Karpas-422 (cell line): ENCODE results near the gene CADM1. TPM values are rescaled to one million over a fixed set of nuclear protein-coding genes. Genes with fewer than 3 reads are reported as not detected.

Experiments
- DNase-seq: peaks from one replicate; pipeline ENCODE4 v3.0.0-alpha.2; 2015
- H2AFZ ChIP-seq: fragments of 200-600 bp; sonication (generic); 2 replicates; pipeline ENCODE4 v1.6.1; 2014; ENCODE audit warnings: antibody characterized with exemption, low read length, mixed read lengths
- H3K27ac ChIP-seq: fragments of 200-600 bp; sonication (generic); 2 replicates; pipeline ENCODE4 v1.5.1; 2014; ENCODE audit warnings: mild to moderate bottlenecking, low read length, moderate library complexity
- H3K27me3 ChIP-seq: fragments of 200-600 bp; sonication (generic); 2 replicates; pipeline ENCODE4 v1.6.1; 2014; ENCODE audit warnings: low read length, mixed read lengths
- H3K36me3 ChIP-seq: fragments of 200-600 bp; sonication (generic); 2 replicates; pipeline ENCODE4 v1.6.1; 2014; ENCODE audit warnings: low read length, mixed read lengths; ENCODE audit not compliant: insufficient read depth
- H3K4me1 ChIP-seq: fragments of 200-600 bp; sonication (generic); 2 replicates; pipeline ENCODE4 v1.6.1; 2014; ENCODE audit warnings: mild to moderate bottlenecking, low read length, mixed read lengths
- H3K4me2 ChIP-seq: fragments of 200-600 bp; sonication (generic); 2 replicates; pipeline ENCODE4 v1.6.1; 2014; ENCODE audit warnings: low read length, low read depth, mild to moderate bottlenecking; ENCODE audit not compliant: poor library complexity, severe bottlenecking
- H3K4me3 ChIP-seq: fragments of 200-600 bp; sonication (generic); 2 replicates; pipeline ENCODE4 v1.5.1; 2014; ENCODE audit warnings: mild to moderate bottlenecking, antibody characterized with exemption, low read length, mixed read lengths
- H3K79me2 ChIP-seq: fragments of 200-600 bp; sonication (generic); 2 replicates; pipeline ENCODE4 v1.6.1; 2014; ENCODE audit warnings: mild to moderate bottlenecking, low read length, mixed read lengths
- H3K9ac ChIP-seq: fragments of 200-600 bp; sonication (generic); 2 replicates; pipeline ENCODE4 v1.6.0; 2014; ENCODE audit warnings: low read length
- H3K9me2 ChIP-seq: fragments of 200-600 bp; sonication (generic), shearing (Covaris generic); replicated peaks from 2 replicates; pipeline ENCODE4 v1.6.0; 2014; ENCODE audit warnings: mild to moderate bottlenecking, low read length, moderate library complexity; ENCODE audit not compliant: insufficient read depth
- H3K9me3 ChIP-seq: fragments of 300-700, 200-600 bp; sonication (generic); 2 replicates; pipeline ENCODE4 v1.6.1; 2014; ENCODE audit warnings: low read length, mixed read lengths
- H4K20me1 ChIP-seq: fragments of 200-600 bp; sonication (generic); 2 replicates; pipeline ENCODE4 v1.6.1; 2014; ENCODE audit warnings: mild to moderate bottlenecking, antibody characterized with exemption, low read length, low read depth; ENCODE audit not compliant: insufficient read depth
- total RNA-seq: library from RNA; depleted of rRNA; stranded (reverse); fragments of >200 nt; shearing (Covaris generic); gene quantifications from 2 replicates; pipeline ENCODE4 v1.2.3, GENCODE V29; 2014; ENCODE audit warnings: low replicate concordance

The CADM1 gene
- total RNA-seq, 1 experiment from 2014 or later = not detected

GRCh38 chr11:115408036-115408921, 95.9 kb downstream of the CADM1 start:
- Histone ChIP-seq H3K4me1 (no peaks in the 10 kb centered on the region), H3K9ac (no peak overlapping the region), H3K9me2 (no peaks in the 10 kb centered on the region), H2AFZ (no peak overlapping the region), H3K4me2 (no peak overlapping the region), H3K27ac (no peak overlapping the region), H3K36me3 (no peaks in the 10 kb centered on the region), H3K27me3 (no peaks in the 10 kb centered on the region), H3K9me3 (no peaks in the 10 kb centered on the region), H3K79me2 (no peaks in the 10 kb centered on the region), H4K20me1 (no peaks in the 10 kb centered on the region), H3K4me3 (no peak overlapping the region)
- DNase-seq = no peak

- Histone ChIP-seq H4K20me1 (no peaks in the 10 kb centered on the region), H3K9me3 (no peaks in the 10 kb centered on the region), H3K9me2 (no peaks in the 10 kb centered on the region), H3K4me2 (no peak overlapping the region), H3K27ac (no peak overlapping the region), H3K4me3 (no peak overlapping the region), H2AFZ (no peak overlapping the region), H3K36me3 (no peaks in the 10 kb centered on the region), H3K27me3 (no peaks in the 10 kb centered on the region), H3K4me1 (no peaks in the 10 kb centered on the region), H3K9ac (no peak overlapping the region), H3K79me2 (no peaks in the 10 kb centered on the region)
- DNase-seq = no peak
Measured at GRCh38 chr11:115407496-115407895, 96.7 kb downstream of the CADM1 start.

GRCh38 chr11:115406404-115406803, 97.8 kb downstream of the CADM1 start:
- no peak overlapping the region for H3K27ac ChIP-seq
- DNase-seq = no peak
- no peaks in the 10 kb centered on the region for H3K9me3 ChIP-seq
- H3K4me3 ChIP-seq = no peak overlapping the region
- H2AFZ ChIP-seq = no peak overlapping the region
- H3K9me2 ChIP-seq = no peaks in the 10 kb centered on the region
- H3K4me1 ChIP-seq = no peaks in the 10 kb centered on the region
- no peak overlapping the region for H3K4me2 ChIP-seq
- no peaks in the 10 kb centered on the region for H3K27me3 ChIP-seq
- no peaks in the 10 kb centered on the region for H3K79me2 ChIP-seq
- H3K9ac ChIP-seq = no peak overlapping the region
- no peaks in the 10 kb centered on the region for H3K36me3 ChIP-seq
- H4K20me1 ChIP-seq = no peaks in the 10 kb centered on the region

- H2AFZ ChIP-seq = no peak overlapping the region
- H3K27me3 ChIP-seq = no peaks in the 10 kb centered on the region
- no peak overlapping the region for H3K4me2 ChIP-seq
- no peaks in the 10 kb centered on the region for H3K79me2 ChIP-seq
- H3K36me3 ChIP-seq = no peaks in the 10 kb centered on the region
- H3K9ac ChIP-seq = no peak overlapping the region
- no peaks in the 10 kb centered on the region for H3K4me1 ChIP-seq
- no peak for DNase-seq
- no peaks in the 10 kb centered on the region for H3K9me2 ChIP-seq
- no peaks in the 10 kb centered on the region for H3K9me3 ChIP-seq
- no peak overlapping the region for H3K27ac ChIP-seq
- no peaks in the 10 kb centered on the region for H4K20me1 ChIP-seq
- no peak overlapping the region for H3K4me3 ChIP-seq
Measured at GRCh38 chr11:115398333-115399080, 105.7 kb downstream of the CADM1 start.

GRCh38 chr11:115396533-115396932, 107.7 kb downstream of the CADM1 start:
- no peaks in the 10 kb centered on the region for H3K9me2 ChIP-seq
- H4K20me1 ChIP-seq = no peaks in the 10 kb centered on the region
- H3K27ac ChIP-seq = no peak overlapping the region
- no peaks in the 10 kb centered on the region for H3K79me2 ChIP-seq
- no peak overlapping the region for H3K9ac ChIP-seq
- no peak overlapping the region for H2AFZ ChIP-seq
- H3K4me1 ChIP-seq = no peaks in the 10 kb centered on the region
- H3K36me3 ChIP-seq = no peaks in the 10 kb centered on the region
- H3K4me3 ChIP-seq = no peak overlapping the region
- no peaks in the 10 kb centered on the region for H3K9me3 ChIP-seq
- no peaks in the 10 kb centered on the region for H3K27me3 ChIP-seq
- no peak for DNase-seq
- H3K4me2 ChIP-seq = no peak overlapping the region

GRCh38 chr11:115393950-115394349, 110.3 kb downstream of the CADM1 start:
- H3K36me3 ChIP-seq = no peaks in the 10 kb centered on the region
- no peaks in the 10 kb centered on the region for H3K27me3 ChIP-seq

GRCh38 chr11:115391598-115391997, 112.6 kb downstream of the CADM1 start:
- no peaks in the 10 kb centered on the region for H3K79me2 ChIP-seq
- H3K4me3 ChIP-seq = no peak overlapping the region
- no peak overlapping the region for H3K27ac ChIP-seq
- no peaks in the 10 kb centered on the region for H3K9me3 ChIP-seq
- H3K9ac ChIP-seq = no peak overlapping the region
- no peak for DNase-seq
- no peaks in the 10 kb centered on the region for H3K36me3 ChIP-seq
- no peak overlapping the region for H3K4me2 ChIP-seq
- H3K9me2 ChIP-seq = no peaks in the 10 kb centered on the region
- H2AFZ ChIP-seq = no peak overlapping the region
- no peaks in the 10 kb centered on the region for H3K4me1 ChIP-seq
- H4K20me1 ChIP-seq = no peaks in the 10 kb centered on the region
- no peaks in the 10 kb centered on the region for H3K27me3 ChIP-seq

More at GRCh38 chr11:115393950-115394349, 110.3 kb downstream of the CADM1 start:
- Histone ChIP-seq H4K20me1 (no peaks in the 10 kb centered on the region), H3K79me2 (no peaks in the 10 kb centered on the region), H3K4me3 (no peak overlapping the region), H3K4me1 (no peaks in the 10 kb centered on the region), H3K4me2 (no peak overlapping the region), H2AFZ (no peak overlapping the region), H3K27ac (no peak overlapping the region), H3K9me3 (no peaks in the 10 kb centered on the region), H3K9me2 (no peaks in the 10 kb centered on the region), H3K9ac (no peak overlapping the region)
- no peak for DNase-seq

- Histone ChIP-seq H3K79me2 (no peaks in the 10 kb centered on the region), H3K4me3 (no peak overlapping the region), H4K20me1 (no peaks in the 10 kb centered on the region), H3K9me3 (no peaks in the 10 kb centered on the region), H2AFZ (no peak overlapping the region), H3K9me2 (no peaks in the 10 kb centered on the region), H3K27me3 (no peaks in the 10 kb centered on the region), H3K4me2 (no peak overlapping the region), H3K9ac (no peak overlapping the region), H3K4me1 (no peaks in the 10 kb centered on the region), H3K36me3 (no peaks in the 10 kb centered on the region), H3K27ac (no peak overlapping the region)
- DNase-seq = no peak
Measured at GRCh38 chr11:115391160-115391559, 113.1 kb downstream of the CADM1 start.
